Thyroid gland (tissue), 4 donors: ENCODE measurements around the gene NUDT21.

Experiments
- POLR2A ChIP-seq, 2 donors: fragments of 450-650 bp; IDR thresholded peaks; one replicate each; pipeline ENCODE4 v1.6.1; 2017; ENCODE audit warnings: antibody characterized with exemption in 2 of 2, mild to moderate bottlenecking in 2 of 2, moderate library complexity in 1 of 2
- TF ChIP-seq, protein P1 (sequence below), 6 experiments: fragments of 200-600 bp in 3 of 6; fragments of 450-650 bp in 3 of 6; sonication (generic) in 3 of 6; IDR thresholded peaks; one replicate each; pipeline ENCODE4 v1.5.1; 2016 to 2019; ENCODE audit warnings: antibody characterized with exemption in 6 of 6, mild to moderate bottlenecking in 2 of 6, inconsistent platforms in 1 of 6, moderate library complexity in 1 of 6

- TF ChIP-seq, protein P1, sequence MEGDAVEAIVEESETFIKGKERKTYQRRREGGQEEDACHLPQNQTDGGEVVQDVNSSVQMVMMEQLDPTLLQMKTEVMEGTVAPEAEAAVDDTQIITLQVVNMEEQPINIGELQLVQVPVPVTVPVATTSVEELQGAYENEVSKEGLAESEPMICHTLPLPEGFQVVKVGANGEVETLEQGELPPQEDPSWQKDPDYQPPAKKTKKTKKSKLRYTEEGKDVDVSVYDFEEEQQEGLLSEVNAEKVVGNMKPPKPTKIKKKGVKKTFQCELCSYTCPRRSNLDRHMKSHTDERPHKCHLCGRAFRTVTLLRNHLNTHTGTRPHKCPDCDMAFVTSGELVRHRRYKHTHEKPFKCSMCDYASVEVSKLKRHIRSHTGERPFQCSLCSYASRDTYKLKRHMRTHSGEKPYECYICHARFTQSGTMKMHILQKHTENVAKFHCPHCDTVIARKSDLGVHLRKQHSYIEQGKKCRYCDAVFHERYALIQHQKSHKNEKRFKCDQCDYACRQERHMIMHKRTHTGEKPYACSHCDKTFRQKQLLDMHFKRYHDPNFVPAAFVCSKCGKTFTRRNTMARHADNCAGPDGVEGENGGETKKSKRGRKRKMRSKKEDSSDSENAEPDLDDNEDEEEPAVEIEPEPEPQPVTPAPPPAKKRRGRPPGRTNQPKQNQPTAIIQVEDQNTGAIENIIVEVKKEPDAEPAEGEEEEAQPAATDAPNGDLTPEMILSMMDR (IDR thresholded peaks at IDR 0.05) = no peak
- TF ChIP-seq POLR2A (IDR thresholded peaks at IDR 0.05) = no peak
These were observed 29.8 kb upstream of the NUDT21 start for GRCh38 chr16:56480776-56481467.
